H1 (cell line): Measurements from ENCODE around the gene NR2E3. TPM values are rescaled to one million over a fixed set of nuclear protein-coding genes. Genes with fewer than 3 reads are reported as not detected.

Experiments used
- CTCF ChIA-PET: fragments of 300-600 bp; sonication (Branson Sonifier 250); formaldehyde crosslinking; loops from one replicate; lab custom pipeline; 2021; ENCODE audit not compliant: partially characterized antibody; lab: Charles Lee
- POLR2A ChIA-PET: fragments of 300-600 bp; sonication (Branson Sonifier 250); formaldehyde crosslinking; loops from one replicate; lab custom pipeline; 2021; ENCODE audit warnings: inconsistent platforms; ENCODE audit not compliant: partially characterized antibody; lab: Charles Lee
- DNase-seq, 2 experiments: peaks; one replicate each; pipeline versions ENCODE4 v3.0.0 to v3.0.0-alpha.2; 2010 to 2022; ENCODE audit warnings: low spot score in 2 of 2, low read depth in 1 of 2, mixed read lengths in 1 of 2
- FAIRE-seq: peaks from 2 replicates; lab custom pipeline; 2011; peaks lifted over from hg19 to GRCh38; lab: Jason Lieb, UNC
- H2AFZ ChIP-seq: 2 replicates; pipeline ENCODE4 v1.8.1; 2012; ENCODE audit warnings: low read length, inconsistent platforms
- H2AK5ac ChIP-seq: 2 replicates; pipeline ENCODE4 v1.6.1; 2013; ENCODE audit warnings: low read depth, low read length
- H2BK120ac ChIP-seq: replicated peaks from 2 replicates; pipeline ENCODE3; 2013; ENCODE audit warnings: low read depth, low read length, inconsistent platforms
- H2BK12ac ChIP-seq: 2 replicates; pipeline ENCODE4 v1.6.1; 2013; ENCODE audit warnings: low read depth, low read length
- H2BK15ac ChIP-seq: 2 replicates; pipeline ENCODE4 v1.6.1; 2013; ENCODE audit warnings: low read length
- H2BK20ac ChIP-seq: 2 replicates; pipeline ENCODE4 v1.6.1; 2013; ENCODE audit warnings: low read length
- H2BK5ac ChIP-seq: 2 replicates; pipeline ENCODE4 v1.6.1; 2013; ENCODE audit warnings: low read depth, low read length
- H3K14ac ChIP-seq: 2 replicates; pipeline ENCODE4 v1.6.1; 2013; ENCODE audit warnings: inconsistent platforms; ENCODE audit not compliant: insufficient read length
- H3K18ac ChIP-seq: 2 replicates; pipeline ENCODE4 v1.6.1; 2013; ENCODE audit warnings: low read length; ENCODE audit errors: extremely low read depth
- H3K23ac ChIP-seq: 2 replicates; pipeline ENCODE4 v1.6.1; 2013; ENCODE audit warnings: inconsistent platforms; ENCODE audit not compliant: insufficient read length
- H3K23me2 ChIP-seq: 2 replicates; pipeline ENCODE4 v1.6.1; 2013; ENCODE audit warnings: low read depth, low read length
- H3K27ac ChIP-seq: 2 replicates; pipeline ENCODE4 v1.6.1; 2011; ENCODE audit warnings: low read depth, low read length, inconsistent platforms
- H3K27me3 ChIP-seq, 4 experiments: replicated peaks in 1 of 4; 1 replicate in 1 of 4; 2 replicates in 3 of 4; pipeline versions ENCODE4 v1.6.1 to v1.8.1; 2011 to 2013; ENCODE audit warnings: low read length in 3 of 4, mild to moderate bottlenecking in 3 of 4, inconsistent platforms in 2 of 4, mixed read lengths in 2 of 4, moderate library complexity in 1 of 4; ENCODE audit not compliant: control insufficient read depth in 3 of 4, insufficient read depth in 3 of 4; ENCODE audit errors: extremely low read depth in 1 of 4
- H3K36me3 ChIP-seq, 4 experiments: 2 replicates each; pipeline versions ENCODE4 v1.6.1 to v1.8.1; 2011 to 2013; ENCODE audit warnings: mild to moderate bottlenecking in 4 of 4, low read length in 3 of 4, moderate library complexity in 2 of 4, control low read depth in 1 of 4, inconsistent platforms in 1 of 4; ENCODE audit not compliant: insufficient read depth in 4 of 4, control insufficient read depth in 2 of 4
- H3K4ac ChIP-seq: replicated peaks from 2 replicates; pipeline ENCODE3; 2013; ENCODE audit warnings: low read length, low read depth, mixed read lengths, inconsistent platforms; ENCODE audit not compliant: insufficient read length
- H3K4me1 ChIP-seq, 4 experiments: replicated peaks in 1 of 4; 1 replicate in 1 of 4; 2 replicates in 3 of 4; pipeline versions ENCODE4 v1.6.1 to v1.8.1; 2011 to 2013; ENCODE audit warnings: low read length in 3 of 4, inconsistent platforms in 2 of 4, mixed read lengths in 1 of 4; ENCODE audit not compliant: insufficient read depth in 4 of 4, control insufficient read depth in 3 of 4
- H3K4me2 ChIP-seq, 2 experiments: 2 replicates each; pipeline versions ENCODE4 v1.6.1 to v1.8.1; 2011 to 2013; ENCODE audit warnings: low read depth in 2 of 2, low read length in 2 of 2, control low read depth in 1 of 2, inconsistent platforms in 1 of 2, mild to moderate bottlenecking in 1 of 2; ENCODE audit not compliant: insufficient read depth in 1 of 2
- H3K4me3 ChIP-seq, 4 experiments: fragments of 200-600, 300-600 bp in 1 of 4; sonication (generic), shearing (Covaris generic), sonication (Bioruptor Twin) in 1 of 4; 2 replicates each; pipeline versions ENCODE4 v1.5.1 to v1.8.1; 2011 to 2016; ENCODE audit warnings: low read length in 4 of 4, low read depth in 3 of 4, control low read depth in 2 of 4, inconsistent platforms in 2 of 4, mild to moderate bottlenecking in 2 of 4, mixed read lengths in 1 of 4, moderate library complexity in 1 of 4; ENCODE audit not compliant: insufficient read depth in 2 of 4; ENCODE audit errors: extremely low read depth in 1 of 4
- H3K56ac ChIP-seq: replicated peaks from 2 replicates; pipeline ENCODE3; 2013; ENCODE audit warnings: low read depth, mild to moderate bottlenecking, mixed read lengths, low read length, inconsistent platforms; ENCODE audit not compliant: insufficient read length
- H3K79me1 ChIP-seq: 2 replicates; pipeline ENCODE4 v1.6.1; 2013; ENCODE audit warnings: low read depth, low read length, control low read depth
- H3K79me2 ChIP-seq, 2 experiments: 2 replicates each; pipeline versions ENCODE4 v1.6.1 to v1.8.1; 2012 to 2013; ENCODE audit warnings: low read length in 2 of 2, mild to moderate bottlenecking in 2 of 2, inconsistent platforms in 1 of 2; ENCODE audit not compliant: insufficient read depth in 2 of 2, control insufficient read depth in 1 of 2
- H3K9ac ChIP-seq, 4 experiments: replicated peaks in 1 of 4; 1 replicate in 1 of 4; 2 replicates in 3 of 4; pipeline versions ENCODE4 v1.6.1 to v1.8.1; 2011 to 2013; ENCODE audit warnings: low read depth in 3 of 4, low read length in 3 of 4, control low read depth in 2 of 4, mild to moderate bottlenecking in 2 of 4, moderate library complexity in 2 of 4, inconsistent platforms in 1 of 4; ENCODE audit errors: extremely low read depth in 1 of 4
- H3K9me3 ChIP-seq, 2 experiments: 2 replicates each; pipeline versions ENCODE4 v1.6.1 to v1.8.1; 2012 to 2013; ENCODE audit warnings: mild to moderate bottlenecking in 2 of 2, moderate library complexity in 2 of 2, control low read depth in 1 of 2, inconsistent platforms in 1 of 2, low read depth in 1 of 2, low read length in 1 of 2, mixed read lengths in 1 of 2; ENCODE audit not compliant: insufficient read depth in 2 of 2
- H4K20me1 ChIP-seq, 2 experiments: replicated peaks in 1 of 2; 2 replicates each; pipeline versions ENCODE3 to v1.8.1; 2011 to 2013; ENCODE audit warnings: inconsistent platforms in 2 of 2, low read length in 2 of 2, mild to moderate bottlenecking in 1 of 2; ENCODE audit not compliant: insufficient read depth in 2 of 2, control insufficient read depth in 1 of 2
- H4K5ac ChIP-seq: 2 replicates; pipeline ENCODE4 v1.6.1; 2013; ENCODE audit warnings: low read length, low read depth, mixed read lengths, inconsistent platforms; ENCODE audit not compliant: insufficient read length
- H4K8ac ChIP-seq: 2 replicates; pipeline ENCODE4 v1.8.0; 2013; ENCODE audit warnings: mild to moderate bottlenecking, moderate library complexity, low read length, inconsistent platforms; ENCODE audit not compliant: insufficient read depth; ENCODE audit errors: extremely low read depth
- H4K91ac ChIP-seq: replicated peaks from 2 replicates; pipeline ENCODE3; 2013; ENCODE audit warnings: low read length, mixed read lengths, inconsistent platforms; ENCODE audit not compliant: insufficient read length
- ASH2L ChIP-seq: fragments of 200-600, 300-600 bp; sonication (generic); IDR thresholded peaks from one replicate; pipeline ENCODE4 v1.7.1; 2017; ENCODE audit warnings: low read length
- CTBP2 ChIP-seq: IDR thresholded peaks from 2 replicates; pipeline ENCODE4 v1.7.0; 2011; ENCODE audit warnings: borderline replicate concordance, mild to moderate bottlenecking, moderate library complexity, mixed read lengths, low read length; ENCODE audit not compliant: insufficient read depth, insufficient read length
- E2F6 ChIP-seq: IDR thresholded peaks from 2 replicates; pipeline ENCODE4 v1.6.1; 2012; ENCODE audit warnings: inconsistent platforms
- EP300 ChIP-seq, 2 experiments: IDR thresholded peaks; 1 replicate in 1 of 2; 2 replicates in 1 of 2; pipeline ENCODE4 v1.6.1; 2011 to 2012; ENCODE audit warnings: low read depth in 2 of 2, low read length in 2 of 2, mild to moderate bottlenecking in 2 of 2, borderline replicate concordance in 1 of 2, inconsistent platforms in 1 of 2, moderate library complexity in 1 of 2
- KDM5A ChIP-seq: fragments of 200-600 bp; IDR thresholded peaks from 2 replicates; pipeline ENCODE4 v1.7.1; 2012; ENCODE audit warnings: mild to moderate bottlenecking, low read length, inconsistent platforms, mixed read lengths
- TCF12 ChIP-seq: IDR thresholded peaks from 2 replicates; pipeline ENCODE4 v1.6.1; 2011; ENCODE audit warnings: low read depth, mild to moderate bottlenecking, low read length
- WGBS, 2 experiments: shearing (Covaris generic) in 1 of 2; methylation state at CpG; one replicate each; pipeline versions ENCODE4 v1.1.6 to v1.1.7; 2013 to 2015; ENCODE audit warnings: low lambda C conversion rate in 2 of 2, mixed read lengths in 2 of 2, inconsistent platforms in 1 of 2, low coverage in 1 of 2, missing lambda C conversion rate in 1 of 2; ENCODE audit not compliant: insufficient replicate concordance in 2 of 2, insufficient coverage in 1 of 2, insufficient read length in 1 of 2; ENCODE audit errors: extremely low coverage in 1 of 2, missing lambda C conversion rate in 1 of 2; 5-methylcytosine and 5-hydroxymethylcytosine counted together
- polyA plus RNA-seq, 7 experiments: library from polyadenylated mRNA; depleted of rRNA in 3 of 7; stranded (reverse) in 5 of 7; unstranded in 2 of 7; fragments of >200 nt in 5 of 7; fragments of 200-250 nt in 2 of 7; gene quantifications; 1 replicate in 5 of 7; 2 replicates in 1 of 7; 4 replicates in 1 of 7; pipeline versions ENCODE4 v1.2.1 to v1.2.3, GENCODE V29; 2011 to 2013; ENCODE audit warnings: missing spikeins in 2 of 7, mixed read lengths in 2 of 7
- total RNA-seq: library from RNA; stranded (reverse); fragmentation: NEBNext Ultra II Directional; extraction: Animal tissue kit (Norgen Biotek cat#: 25700); gene quantifications from 2 replicates; pipeline ENCODE4 v1.2.1, GENCODE V29; 2021

NR2E3 gene
- total and polyA plus RNA-seq, 2 of the 8 experiments (the other 6 are each of a cell fraction or from before 2014, with no cell fraction given), result 0.56 to 0.80 TPM

GRCh38 chr15:71822890-71823630, 12.7 kb downstream of the NR2E3 start:
- Histone ChIP-seq H3K9me3 (peaks cover 9 to 21% of the 10 kb centered on the region in 2 experiments; a peak in 3 of 4 replicates), H3K4me1 (peaks cover 0 to 12% (median 7%) of the 10 kb centered on the region in 4 experiments; a peak in 4 of 7 replicates), H4K20me1 (no peaks in the 10 kb centered on the region), H4K8ac (no peak overlapping the region), H2BK120ac (no peak overlapping the region), H3K79me1 (no peaks in the 10 kb centered on the region), H3K4me3 (no peak overlapping the region), H3K79me2 (no peaks in the 10 kb centered on the region), H2AFZ (no peak overlapping the region), H3K18ac (no peak overlapping the region), H2BK15ac (no peak overlapping the region), H4K5ac (no peak overlapping the region), H3K27me3 (no peaks in the 10 kb centered on the region), H3K4ac (no peak overlapping the region), H3K36me3 (peaks cover 0 to 22% (median 7%) of the 10 kb centered on the region in 4 experiments; a peak in 3 of 8 replicates), H3K4me2 (no peak overlapping the region), H3K23ac (no peak overlapping the region), H4K91ac (no peak overlapping the region), H3K27ac (no peak overlapping the region), H2BK12ac (no peak overlapping the region), H2AK5ac (no peak overlapping the region), H3K9ac (no peak overlapping the region), H2BK5ac (no peak overlapping the region), H3K14ac (no peak overlapping the region), H3K23me2 (no peaks in the 10 kb centered on the region), H3K56ac (no peak overlapping the region), H2BK20ac (no peak overlapping the region)
- DNase-seq, result no peak
- no peak for FAIRE-seq
- POLR2A ChIA-PET, result no interaction called here
- WGBS, 2 experiments, result 92% methylated on average over 3 of the region's 3 CpGs; no CpG with 5 or more reads in 1 of the 2 experiments
- CTCF ChIA-PET, result no interaction called here
- TF ChIP-seq TCF12 (no peak), CTBP2 (no peak), KDM5A (no peak), EP300 (IDR thresholded peaks at IDR 0.05; ENCODE audit: borderline replicate concordance in 1 of 2, low read depth in 2 of 2, low read length in 2 of 2) (no peak), ASH2L (no peak), E2F6 (no peak)
